Sigmoid colon (tissue), 7 donors: ENCODE results near the gene SLC6A4. TPM values are rescaled to one million over a fixed set of nuclear protein-coding genes. Genes with fewer than 3 reads are reported as not detected.

ENCODE experiments used
- DNase-seq: peaks from one replicate; pipeline ENCODE4 v3.0.0-alpha.2; 2019
- H3K27ac ChIP-seq, 4 donors: fragments of 200-600 bp; sonication (generic); one replicate each; pipeline ENCODE4 v1.5.1; 2016 to 2019; ENCODE audit warnings: mild to moderate bottlenecking in 1 of 4
- H3K27me3 ChIP-seq, 3 donors: fragments of 200-600 bp; sonication (generic); one replicate each; pipeline ENCODE4 v1.5.1; 2019; ENCODE audit warnings: mild to moderate bottlenecking in 1 of 3
- H3K36me3 ChIP-seq, 4 donors: fragments of 200-600 bp; sonication (generic); one replicate each; pipeline ENCODE4 v1.5.1; 2016 to 2019
- H3K4me1 ChIP-seq, 4 donors: fragments of 200-600 bp; sonication (generic); one replicate each; pipeline ENCODE4 v1.5.1; 2017 to 2019
- H3K4me3 ChIP-seq, 4 donors: fragments of 200-600 bp; sonication (generic); one replicate each; pipeline ENCODE4 v1.5.1; 2017 to 2019; ENCODE audit warnings: mild to moderate bottlenecking in 2 of 4, moderate library complexity in 1 of 4
- H3K9me3 ChIP-seq, 4 donors: fragments of 200-600 bp in 3 of 4; sonication (generic) in 3 of 4; one replicate each; pipeline versions ENCODE4 v1.5.1 to v1.6.1; 2013 to 2019
- CTCF ChIP-seq, 4 experiments: fragments of 450-650 bp in 3 of 4; fragments of 200-600 bp in 1 of 4; IDR thresholded peaks; one replicate each; pipeline ENCODE4 v1.5.1; 2016 to 2019; ENCODE audit warnings: antibody characterized with exemption in 4 of 4, mild to moderate bottlenecking in 3 of 4, moderate library complexity in 2 of 4
- EP300 ChIP-seq, 4 donors: sonication (generic); formaldehyde crosslinking; IDR thresholded peaks; one replicate each; pipeline ENCODE4 v1.6.1; 2017; ENCODE audit warnings: antibody characterized with exemption in 4 of 4
- POLR2A ChIP-seq, 2 donors: fragments of 450-650 bp; IDR thresholded peaks; one replicate each; pipeline ENCODE4 v1.6.1; 2016; ENCODE audit warnings: antibody characterized with exemption in 2 of 2, mild to moderate bottlenecking in 2 of 2, moderate library complexity in 2 of 2
- POLR2AphosphoS5 ChIP-seq, 4 donors: sonication (generic); formaldehyde crosslinking; IDR thresholded peaks; one replicate each; pipeline ENCODE4 v1.6.1; 2017; ENCODE audit warnings: antibody characterized with exemption in 4 of 4
- WGBS, 2 donors: extraction: QIAGEN DNeasy Blood & Tissue Kit; methylation state at CpG; one replicate each; pipeline ENCODE4 v1.1.7; 2013; 5-methylcytosine and 5-hydroxymethylcytosine counted together
- intact Hi-C: fragments of 100-400 bp; cut with DNase I; formaldehyde crosslinking; loops from one replicate; pipeline ENCODE4 v1.15.1; 2023
- polyA plus RNA-seq, 3 donors: library from polyadenylated mRNA; stranded (reverse); fragments of 200-250 nt; gene quantifications; one replicate each; pipeline ENCODE4 v1.2.3, GENCODE V29; 2013
- total RNA-seq, 4 donors: library from RNA; depleted of rRNA; stranded (reverse); fragments of >200 nt; gene quantifications; one replicate each; pipeline ENCODE4 v1.1.0, GENCODE V29; 2016
- donor health status: healthy with polysubstance abuse.
- donor health status: Bipolar disorder and iron deficiency.
- donor health status: healthy.

SLC6A4 gene
- total and polyA plus RNA-seq, 7 donors, result 0.20 to 0.36 TPM; not detected in 5

- TF ChIP-seq CTCF (IDR thresholded peaks at IDR 0.05), result no peak
- TF ChIP-seq POLR2AphosphoS5 (IDR thresholded peaks at IDR 0.05), result no peak
- TF ChIP-seq EP300 (IDR thresholded peaks at IDR 0.05), result no peak
- TF ChIP-seq POLR2A (IDR thresholded peaks at IDR 0.05), result no peak
- peaks cover 13 to 52% (median 18%) of the 10 kb centered on the region in 4 donors for H3K36me3 ChIP-seq
- no peaks in the 10 kb centered on the region for H3K9me3 ChIP-seq
- intact Hi-C loops, result no loop called here
- H3K27me3 ChIP-seq, result no peaks in the 10 kb centered on the region
- H3K27ac ChIP-seq, result no peak overlapping the region
- DNase-seq, result no peak
- no peaks in the 10 kb centered on the region for H3K4me1 ChIP-seq
- WGBS, 2 donors, result 95 to 97% methylated on average over 2 of the region's 2 CpGs
- H3K4me3 ChIP-seq, result no peak overlapping the region
Observed at GRCh38 chr17:30248786-30249185, 13.3 kb upstream of the SLC6A4 start.

GRCh38 chr17:30246460-30246859 lies 11.0 kb upstream of the SLC6A4 start:
- intact Hi-C loops, result no loop called here
- TF ChIP-seq EP300 (IDR thresholded peaks at IDR 0.05) (no peak), POLR2A (IDR thresholded peaks at IDR 0.05) (no peak), CTCF (IDR thresholded peaks at IDR 0.05) (no peak), POLR2AphosphoS5 (IDR thresholded peaks at IDR 0.05) (no peak)
- no peaks in the 10 kb centered on the region for H3K4me1 ChIP-seq
- no peaks in the 10 kb centered on the region for H3K27me3 ChIP-seq
- H3K27ac ChIP-seq, result no peak overlapping the region
- no peak overlapping the region for H3K4me3 ChIP-seq
- H3K9me3 ChIP-seq, result no peaks in the 10 kb centered on the region
- H3K36me3 ChIP-seq, result peaks cover 13 to 39% (median 18%) of the 10 kb centered on the region in 4 donors
- 86 to 87% methylated on average over 7 of the region's 7 CpGs for WGBS, 2 donors
- no peak for DNase-seq

GRCh38 chr17:30244853-30245385 lies 9.4 kb upstream of the SLC6A4 start:
- TF ChIP-seq EP300 (IDR thresholded peaks at IDR 0.05) (no peak), POLR2AphosphoS5 (IDR thresholded peaks at IDR 0.05) (no peak), POLR2A (IDR thresholded peaks at IDR 0.05) (no peak), CTCF (IDR thresholded peaks at IDR 0.05) (no peak)
- H3K4me3 ChIP-seq, result no peak overlapping the region
- H3K9me3 ChIP-seq, result no peaks in the 10 kb centered on the region
- H3K4me1 ChIP-seq, result no peaks in the 10 kb centered on the region
- WGBS, 2 donors, result 75 to 79% methylated on average over 4 of the region's 4 CpGs
- H3K27me3 ChIP-seq, result peaks cover 4 to 9% (median 7%) of the 10 kb centered on the region in 3 donors
- intact Hi-C loops, result no loop called here
- no peak overlapping the region for H3K27ac ChIP-seq
- no peak for DNase-seq
- peaks cover 13 to 25% (median 18%) of the 10 kb centered on the region in 4 donors for H3K36me3 ChIP-seq

GRCh38 chr17:30243568-30243967 lies 8.1 kb upstream of the SLC6A4 start:
- Histone ChIP-seq H3K36me3 (peaks cover 8 to 13% (median 12%) of the 10 kb centered on the region in 4 donors), H3K4me1 (no peaks in the 10 kb centered on the region), H3K4me3 (no peak overlapping the region), H3K27ac (no peak overlapping the region), H3K27me3 (peaks cover 10 to 22% (median 17%) of the 10 kb centered on the region in 3 donors), H3K9me3 (no peaks in the 10 kb centered on the region)
- no peak for TF ChIP-seq POLR2A (IDR thresholded peaks at IDR 0.05)
- no peak for TF ChIP-seq POLR2AphosphoS5 (IDR thresholded peaks at IDR 0.05)
- no peak for TF ChIP-seq EP300 (IDR thresholded peaks at IDR 0.05)
- TF ChIP-seq CTCF (IDR thresholded peaks at IDR 0.05), result no peak
- WGBS, 2 donors, result 88 to 91% methylated on average over 8 of the region's 8 CpGs
- intact Hi-C loops, result no loop called here
- no peak for DNase-seq

- no peak overlapping the region for H3K27ac ChIP-seq
- no peak overlapping the region for H3K4me3 ChIP-seq
- H3K4me1 ChIP-seq, result peaks cover 0 to 5% (median 0%) of the 10 kb centered on the region in 4 donors
- peaks cover 15 to 28% (median 22%) of the 10 kb centered on the region in 3 donors for H3K27me3 ChIP-seq
- no peak for TF ChIP-seq EP300 (IDR thresholded peaks at IDR 0.05)
- no peak for TF ChIP-seq POLR2A (IDR thresholded peaks at IDR 0.05)
- no peak for TF ChIP-seq CTCF (IDR thresholded peaks at IDR 0.05)
- no peak for TF ChIP-seq POLR2AphosphoS5 (IDR thresholded peaks at IDR 0.05)
- DNase-seq, result no peak
- 94 to 96% methylated on average over 4 of the region's 4 CpGs for WGBS, 2 donors
- H3K9me3 ChIP-seq, result no peaks in the 10 kb centered on the region
- intact Hi-C loops, result no loop called here
- H3K36me3 ChIP-seq, result peaks cover 3 to 7% (median 7%) of the 10 kb centered on the region in 4 donors
Observed at GRCh38 chr17:30243002-30243401, 7.5 kb upstream of the SLC6A4 start.
